ENCODE data around the gene MINDY4.

DNA sequence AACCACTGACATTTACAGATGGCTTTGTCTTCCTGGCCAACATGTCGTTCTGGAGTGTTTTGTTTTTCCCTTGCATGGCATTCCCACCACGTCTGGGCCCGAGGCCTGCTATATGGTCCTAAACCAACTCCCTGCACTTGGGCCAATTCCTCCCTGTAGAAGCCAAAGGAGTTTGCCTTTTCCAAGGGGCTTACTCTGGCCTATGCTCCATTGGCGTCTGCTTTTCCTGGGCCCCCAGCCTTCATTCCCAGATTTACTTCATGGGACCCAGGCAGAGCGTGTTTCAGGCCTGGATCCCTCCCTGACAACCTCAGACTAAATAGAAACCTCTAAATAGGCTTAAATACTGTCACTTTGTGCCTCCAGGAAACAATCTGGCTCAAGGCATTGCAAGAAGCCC lies 60.7 kb downstream of the MINDY4 start:
- no peak for TF ChIP-seq EZH2 (IDR thresholded peaks at IDR 0.05; ENCODE audit: borderline replicate concordance, insufficient read depth, low read depth, low read length, poor library complexity, severe bottlenecking)
- TF ChIP-seq, protein P1, sequence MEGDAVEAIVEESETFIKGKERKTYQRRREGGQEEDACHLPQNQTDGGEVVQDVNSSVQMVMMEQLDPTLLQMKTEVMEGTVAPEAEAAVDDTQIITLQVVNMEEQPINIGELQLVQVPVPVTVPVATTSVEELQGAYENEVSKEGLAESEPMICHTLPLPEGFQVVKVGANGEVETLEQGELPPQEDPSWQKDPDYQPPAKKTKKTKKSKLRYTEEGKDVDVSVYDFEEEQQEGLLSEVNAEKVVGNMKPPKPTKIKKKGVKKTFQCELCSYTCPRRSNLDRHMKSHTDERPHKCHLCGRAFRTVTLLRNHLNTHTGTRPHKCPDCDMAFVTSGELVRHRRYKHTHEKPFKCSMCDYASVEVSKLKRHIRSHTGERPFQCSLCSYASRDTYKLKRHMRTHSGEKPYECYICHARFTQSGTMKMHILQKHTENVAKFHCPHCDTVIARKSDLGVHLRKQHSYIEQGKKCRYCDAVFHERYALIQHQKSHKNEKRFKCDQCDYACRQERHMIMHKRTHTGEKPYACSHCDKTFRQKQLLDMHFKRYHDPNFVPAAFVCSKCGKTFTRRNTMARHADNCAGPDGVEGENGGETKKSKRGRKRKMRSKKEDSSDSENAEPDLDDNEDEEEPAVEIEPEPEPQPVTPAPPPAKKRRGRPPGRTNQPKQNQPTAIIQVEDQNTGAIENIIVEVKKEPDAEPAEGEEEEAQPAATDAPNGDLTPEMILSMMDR (IDR thresholded peaks at IDR 0.05) = no peak
